Activated B cell treated with CpG ODN at 0.5 μM for 24 hours (primary cell): ENCODE measurements around the gene BAHCC1. TPM values are rescaled to one million over a fixed set of nuclear protein-coding genes. Genes with fewer than 3 reads are reported as not detected.
A peak's percentile ranks its signal among the peaks of the same experiment; 100 is the strongest.

Source experiments
- ATAC-seq: fragments of 200-7000 bp; cut with Tn5 transposase; one replicate; pipeline ENCODE4 v1.10.0; 2021; ENCODE audit warnings: low read depth, mild to moderate bottlenecking, moderate library complexity
- CTCF ChIA-PET: fragments of 350-600 bp; sonication (Branson Sonifier 250); formaldehyde crosslinking; loops from one replicate; lab custom pipeline; 2021; ENCODE audit warnings: antibody characterized with exemption; lab: Charles Lee
- POLR2A ChIA-PET: fragments of 350-600 bp; sonication (Branson Sonifier 250); formaldehyde crosslinking; loops from one replicate; lab custom pipeline; 2021; ENCODE audit warnings: antibody characterized with exemption; lab: Charles Lee
- DNase-seq: peaks from one replicate; pipeline ENCODE4 v3.0.0; 2022
- H3K27ac Mint-ChIP-seq: one replicate; pipeline ENCODE4 v1.8.0; 2020; ENCODE audit warnings: mixed read lengths
- H3K27me3 Mint-ChIP-seq: one replicate; pipeline ENCODE4 v1.8.0; 2021; ENCODE audit warnings: mixed read lengths
- H3K36me3 Mint-ChIP-seq: one replicate; pipeline ENCODE4 v1.8.0; 2021; ENCODE audit warnings: low read depth, mixed read lengths
- H3K4me1 Mint-ChIP-seq: one replicate; pipeline ENCODE4 v1.8.0; 2021; ENCODE audit warnings: mixed read lengths
- H3K4me3 Mint-ChIP-seq: one replicate; pipeline ENCODE4 v1.8.0; 2020; ENCODE audit warnings: mild to moderate bottlenecking, mixed read lengths
- H3K9me3 Mint-ChIP-seq: one replicate; pipeline ENCODE4 v1.8.0; 2020; ENCODE audit warnings: mixed read lengths
- CTCF ChIP-seq: fragments of 200-600 bp; IDR thresholded peaks from one replicate; pipeline ENCODE4 v1.8.0; 2022; ENCODE audit warnings: antibody characterized with exemption, mild to moderate bottlenecking
- intact Hi-C: fragments of 100-400 bp; cut with micrococcal nuclease; formaldehyde crosslinking; loops from one replicate; pipeline ENCODE4 v1.15.1; 2024
- total RNA-seq: library from RNA; stranded (reverse); gene quantifications from 2 replicates; pipeline ENCODE4 v1.2.3, GENCODE V29; 2022

BAHCC1 gene
- total RNA-seq, 1 donor from 2014 or later, result 0.13 TPM

- Mint-ChIP-seq H3K36me3 (no peaks in the 10 kb centered on the region), H3K4me1 (no peaks in the 10 kb centered on the region), H3K9me3 (no peaks in the 10 kb centered on the region), H3K27ac (no peak overlapping the region), H3K4me3 (no peak overlapping the region), H3K27me3 (peaks cover 35% of the 10 kb centered on the region)
- CTCF ChIA-PET, result no interaction called here
- POLR2A ChIA-PET, result no interaction called here
- ATAC-seq (no peak), DNase-seq (no peak)
- intact Hi-C loops, result loop anchor here (5.0 kb wide), 1 partner anchor 133 kb away; no protein-coding TSS in a partner anchor
- no peak for TF ChIP-seq CTCF
Measured at GRCh38 chr17:81384929-81385319, 10.3 kb upstream of the BAHCC1 start.

GRCh38 chr17:81385320-81386111 is 9.7 kb upstream of the BAHCC1 start:
- H3K27ac Mint-ChIP-seq, result no peak overlapping the region
- intact Hi-C loops, result loop anchor here (5.0 kb wide), 1 partner anchor 133 kb away; no protein-coding TSS in a partner anchor
- ATAC-seq (no peak), DNase-seq (no peak)
- no peaks in the 10 kb centered on the region for H3K9me3 Mint-ChIP-seq
- ChIA-PET POLR2A (no interaction called here), CTCF (no interaction called here)
- peaks cover 35% of the 10 kb centered on the region for H3K27me3 Mint-ChIP-seq
- no peak for TF ChIP-seq CTCF
- no peaks in the 10 kb centered on the region for H3K4me1 Mint-ChIP-seq
- H3K36me3 Mint-ChIP-seq, result no peaks in the 10 kb centered on the region
- no peak overlapping the region for H3K4me3 Mint-ChIP-seq

- DNase-seq (no peak), ATAC-seq (no peak)
- Mint-ChIP-seq H3K4me3 (no peak overlapping the region), H3K27me3 (peaks cover 40% of the 10 kb centered on the region), H3K36me3 (no peaks in the 10 kb centered on the region), H3K4me1 (no peaks in the 10 kb centered on the region), H3K9me3 (no peaks in the 10 kb centered on the region), H3K27ac (no peak overlapping the region)
- intact Hi-C loops, result loop anchor here (5.0 kb wide), 1 partner anchor 134 kb away; no protein-coding TSS in a partner anchor
- no peak for TF ChIP-seq CTCF
- POLR2A ChIA-PET, result no interaction called here
- CTCF ChIA-PET, result no interaction called here
Measured at GRCh38 chr17:81386141-81386645, 9.1 kb upstream of the BAHCC1 start.

- DNase-seq (no peak), ATAC-seq (peak; percentile 68)
- ChIA-PET POLR2A (no interaction called here), CTCF (no interaction called here)
- H3K4me1 Mint-ChIP-seq, result no peaks in the 10 kb centered on the region
- TF ChIP-seq CTCF, result no peak
- peaks cover 41% of the 10 kb centered on the region for H3K27me3 Mint-ChIP-seq
- no peaks in the 10 kb centered on the region for H3K9me3 Mint-ChIP-seq
- H3K36me3 Mint-ChIP-seq, result no peaks in the 10 kb centered on the region
- intact Hi-C loops, result loop anchor here (5.0 kb wide), 1 partner anchor 134 kb away; no protein-coding TSS in a partner anchor
- H3K27ac Mint-ChIP-seq, result no peak overlapping the region
- H3K4me3 Mint-ChIP-seq, result no peak overlapping the region
Measured at GRCh38 chr17:81386646-81387099, 8.6 kb upstream of the BAHCC1 start.
